Neural progenitor cell (in vitro differentiated cells): ENCODE data around the gene CPB1.

Experiments used
- CTCF ChIP-seq: fragments of 200-600 bp; sonication (generic); IDR thresholded peaks from 2 replicates; pipeline ENCODE4 v1.5.1; 2017; ENCODE audit warnings: antibody characterized with exemption, mild to moderate bottlenecking
- EZH2 ChIP-seq: fragments of 200-600 bp; sonication (generic); IDR thresholded peaks from 2 replicates; pipeline ENCODE4 v1.6.1; 2017; ENCODE audit warnings: antibody characterized with exemption, mild to moderate bottlenecking, moderate library complexity

GRCh38 chr3:148884261-148884660 is 56.6 kb downstream of the CPB1 start:
- TF ChIP-seq CTCF (no peak), EZH2 (no peak)
